Trophoblast cell (in vitro differentiated cells and primary cell): Measurements from ENCODE around the gene IGSF8.
"Not testable (repeated sequence)": the region's sequence is repeated elsewhere in the genome, so short reads cannot be mapped to it uniquely, and the experiment has no call there.

Experiments
- DNase-seq, 2 donors: peaks; one replicate each; pipeline ENCODE4 v3.0.0-alpha.2; 2016
- H2AFZ ChIP-seq: 2 replicates; pipeline ENCODE4 v1.6.1; 2013; ENCODE audit warnings: low read length, moderate library complexity, mild to moderate bottlenecking; ENCODE audit not compliant: insufficient read depth, poor library complexity
- H2AK5ac ChIP-seq: 2 replicates; pipeline ENCODE4 v1.6.1; 2013; ENCODE audit warnings: mild to moderate bottlenecking, low read length
- H2BK120ac ChIP-seq: 2 replicates; pipeline ENCODE4 v1.6.1; 2013; ENCODE audit warnings: low read length, mild to moderate bottlenecking, moderate library complexity; ENCODE audit not compliant: insufficient read depth, poor library complexity
- H2BK12ac ChIP-seq: 2 replicates; pipeline ENCODE4 v1.6.1; 2013; ENCODE audit warnings: mild to moderate bottlenecking, low read length, moderate library complexity
- H2BK5ac ChIP-seq: 2 replicates; pipeline ENCODE4 v1.6.1; 2013; ENCODE audit warnings: low read length, low read depth, moderate library complexity, mild to moderate bottlenecking; ENCODE audit not compliant: poor library complexity
- H3K14ac ChIP-seq: 2 replicates; pipeline ENCODE4 v1.6.1; 2013; ENCODE audit warnings: mild to moderate bottlenecking, low read length
- H3K18ac ChIP-seq: 2 replicates; pipeline ENCODE4 v1.6.1; 2013; ENCODE audit warnings: mild to moderate bottlenecking, low read length
- H3K23ac ChIP-seq: 2 replicates; pipeline ENCODE4 v1.6.1; 2013; ENCODE audit warnings: low read length
- H3K27ac ChIP-seq: 2 replicates; pipeline ENCODE4 v1.5.1; 2013; ENCODE audit warnings: low read depth, mild to moderate bottlenecking, inconsistent platforms, low read length, moderate library complexity
- H3K27me3 ChIP-seq: 2 replicates; pipeline ENCODE4 v1.6.1; 2013; ENCODE audit warnings: inconsistent platforms, mild to moderate bottlenecking, low read length, moderate library complexity; ENCODE audit not compliant: insufficient read depth
- H3K36me3 ChIP-seq, 2 experiments: 1 replicate in 1 of 2; 2 replicates in 1 of 2; pipeline ENCODE4 v1.6.1; 2013; ENCODE audit warnings: low read length in 2 of 2, mild to moderate bottlenecking in 2 of 2, moderate library complexity in 1 of 2; ENCODE audit not compliant: insufficient read depth in 2 of 2, control insufficient read depth in 1 of 2
- H3K4ac ChIP-seq: 2 replicates; pipeline ENCODE4 v1.6.1; 2013; ENCODE audit warnings: low read depth, mild to moderate bottlenecking, low read length, moderate library complexity
- H3K4me1 ChIP-seq, 2 experiments: 1 replicate in 1 of 2; 2 replicates in 1 of 2; pipeline ENCODE4 v1.6.1; 2013; ENCODE audit warnings: low read length in 2 of 2, mild to moderate bottlenecking in 2 of 2, moderate library complexity in 1 of 2; ENCODE audit not compliant: insufficient read depth in 2 of 2, control insufficient read depth in 1 of 2
- H3K4me2 ChIP-seq: 2 replicates; pipeline ENCODE4 v1.6.1; 2013; ENCODE audit warnings: inconsistent platforms, mild to moderate bottlenecking, low read length, moderate library complexity
- H3K4me3 ChIP-seq: 2 replicates; pipeline ENCODE4 v1.5.1; 2013; ENCODE audit warnings: mild to moderate bottlenecking, low read depth, low read length, inconsistent platforms
- H3K79me1 ChIP-seq: one replicate; pipeline ENCODE4 v1.6.1; 2013; ENCODE audit warnings: low read length
- H3K79me2 ChIP-seq: 2 replicates; pipeline ENCODE4 v1.6.1; 2013; ENCODE audit warnings: low read length, mild to moderate bottlenecking; ENCODE audit not compliant: control insufficient read depth, insufficient read depth, poor library complexity
- H3K9ac ChIP-seq: 2 replicates; pipeline ENCODE4 v1.6.1; 2013; ENCODE audit warnings: mild to moderate bottlenecking, low read length
- H3K9me3 ChIP-seq: 2 replicates; pipeline ENCODE4 v1.6.1; 2013; ENCODE audit warnings: low read depth, mild to moderate bottlenecking, control low read depth, inconsistent platforms, low read length; ENCODE audit not compliant: insufficient read depth
- H4K12ac ChIP-seq: 2 replicates; pipeline ENCODE4 v1.6.1; 2013; ENCODE audit warnings: low read depth, mild to moderate bottlenecking, low read length, moderate library complexity
- H4K8ac ChIP-seq: 2 replicates; pipeline ENCODE4 v1.6.1; 2013; ENCODE audit warnings: low read depth, mild to moderate bottlenecking, low read length, moderate library complexity
- H4K91ac ChIP-seq: one replicate; pipeline ENCODE4 v1.6.1; 2013; ENCODE audit warnings: low read depth, mild to moderate bottlenecking, low read length, moderate library complexity
- WGBS: extraction: QIAGEN DNeasy Blood & Tissue Kit; methylation state at CpG from one replicate; pipeline ENCODE4 v1.1.7; 2013; ENCODE audit warnings: missing lambda C conversion rate; ENCODE audit not compliant: insufficient read length, insufficient coverage; ENCODE audit errors: extremely low coverage; 5-methylcytosine and 5-hydroxymethylcytosine counted together

Gene IGSF8

DNA sequence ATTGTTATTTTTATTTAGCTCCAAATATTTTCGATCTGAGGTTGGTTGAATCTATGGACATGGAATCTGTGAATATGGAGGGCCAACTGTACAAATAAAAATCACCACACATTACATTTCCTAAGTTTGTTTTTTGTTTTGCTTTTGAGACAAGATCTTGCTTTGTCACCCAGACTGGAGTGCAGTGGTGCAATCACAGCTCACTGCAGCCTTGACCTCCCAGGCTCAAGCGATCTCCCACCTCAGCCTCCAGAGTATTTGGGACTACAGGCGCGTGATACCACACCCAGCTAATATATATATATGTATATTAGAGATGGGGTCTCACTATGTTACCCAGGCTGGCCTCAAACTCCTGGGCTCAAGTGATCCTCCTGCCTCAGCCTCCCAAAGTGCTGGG lies 27.9 kb upstream of the IGSF8 start:
- H2AK5ac ChIP-seq, H3K27me3 ChIP-seq, H4K12ac ChIP-seq, H3K27ac ChIP-seq, H3K4me2 ChIP-seq, H3K4ac ChIP-seq, H3K18ac ChIP-seq, H3K14ac ChIP-seq, H2BK12ac ChIP-seq, H2AFZ ChIP-seq, H3K4me3 ChIP-seq, H2BK5ac ChIP-seq, H3K79me1 ChIP-seq, H2BK120ac ChIP-seq, H3K36me3 ChIP-seq, H3K23ac ChIP-seq, H3K79me2 ChIP-seq, H3K9ac ChIP-seq, H4K8ac ChIP-seq, H3K9me3 ChIP-seq, H4K91ac ChIP-seq: not testable (repeated sequence)
- WGBS: no CpG with 5 or more reads among the region's 4 CpGs
- H3K4me1 ChIP-seq: peaks cover 5 to 10% of the 10 kb centered on the region in 2 experiments
- peak in 1 of 2 donors; percentile 37 for DNase-seq

DNA sequence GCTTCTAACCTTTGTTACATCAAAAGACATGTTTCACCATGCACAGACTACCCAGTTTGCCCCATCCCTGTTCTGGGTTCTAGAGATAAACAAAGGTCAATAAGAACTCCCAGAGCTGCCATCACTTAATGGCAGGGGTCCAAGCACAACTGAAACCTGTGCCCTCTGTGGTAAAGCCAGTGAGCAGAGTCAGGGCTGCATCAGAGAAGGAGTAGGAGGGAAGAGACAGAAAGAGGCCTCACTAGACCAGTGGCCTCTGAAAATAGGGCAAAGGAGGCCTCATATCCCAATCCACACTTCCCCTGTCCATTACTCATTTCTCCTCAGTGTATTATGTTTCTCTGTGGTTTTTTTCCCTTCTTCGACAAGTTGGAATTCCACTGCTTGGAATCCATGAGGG lies 27.3 kb upstream of the IGSF8 start:
- H3K9me3 ChIP-seq: no peaks in the 10 kb centered on the region
- H3K4me3 ChIP-seq: no peak overlapping the region
- no peak overlapping the region for H2BK120ac ChIP-seq
- no peaks in the 10 kb centered on the region for H3K79me1 ChIP-seq
- H2BK12ac ChIP-seq: no peak overlapping the region
- H3K4ac ChIP-seq: no peak overlapping the region
- H2BK5ac ChIP-seq: no peak overlapping the region
- no peak overlapping the region for H2AK5ac ChIP-seq
- no peak for DNase-seq
- H4K8ac ChIP-seq: no peak overlapping the region
- no peak overlapping the region for H3K23ac ChIP-seq
- H4K12ac ChIP-seq: no peak overlapping the region
- no peaks in the 10 kb centered on the region for H3K36me3 ChIP-seq
- no peak overlapping the region for H4K91ac ChIP-seq
- H3K14ac ChIP-seq: no peak overlapping the region
- no peak overlapping the region for H3K9ac ChIP-seq
- peaks cover 5 to 10% of the 10 kb centered on the region in 2 experiments for H3K4me1 ChIP-seq
- no peak overlapping the region for H3K18ac ChIP-seq
- H3K27ac ChIP-seq: no peak overlapping the region
- H3K27me3 ChIP-seq: no peaks in the 10 kb centered on the region
- no CpG with 5 or more reads among the region's 1 CpG for WGBS
- no peak overlapping the region for H3K4me2 ChIP-seq
- H3K79me2 ChIP-seq: no peaks in the 10 kb centered on the region
- no peak overlapping the region for H2AFZ ChIP-seq

DNA sequence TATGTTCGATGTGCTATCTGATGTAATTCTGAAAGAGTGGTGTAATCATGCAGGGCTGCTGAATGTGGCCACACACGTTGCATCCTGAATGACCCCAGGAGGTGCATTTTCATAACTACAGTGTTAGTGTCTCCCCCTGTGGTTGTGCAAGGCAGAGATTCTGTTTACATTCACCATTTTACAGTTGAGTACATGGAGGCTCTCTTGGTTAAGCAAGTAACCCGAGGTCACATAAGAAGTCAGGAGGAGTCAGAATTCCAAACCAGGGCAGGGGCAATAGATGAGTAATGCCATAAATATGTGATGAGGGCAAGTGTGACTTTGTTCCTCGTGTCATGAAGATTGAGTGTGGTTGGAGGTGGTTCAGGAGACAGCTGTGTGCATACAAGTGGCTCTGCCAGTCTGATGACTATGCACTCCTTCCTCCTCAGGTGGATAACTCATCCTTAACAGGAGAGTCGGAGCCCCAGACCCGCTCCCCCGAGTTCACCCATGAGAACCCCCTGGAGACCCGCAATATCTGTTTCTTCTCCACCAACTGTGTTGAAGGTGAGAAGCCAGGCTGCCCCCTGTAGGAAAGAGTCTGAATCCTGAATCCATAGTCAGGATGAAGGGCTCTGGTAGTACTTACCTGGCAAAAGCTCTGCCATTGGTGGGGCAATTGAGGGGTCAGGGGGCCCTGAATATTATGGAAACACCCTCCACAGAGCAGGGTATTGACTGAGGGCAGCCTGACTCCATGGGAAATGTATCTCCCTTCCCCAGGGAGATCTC lies 26.5 kb upstream of the IGSF8 start:
- H4K12ac ChIP-seq: no peak overlapping the region
- no peak overlapping the region for H3K4me2 ChIP-seq
- no peaks in the 10 kb centered on the region for H3K36me3 ChIP-seq
- H2BK12ac ChIP-seq: no peak overlapping the region
- no CpG with 5 or more reads among the region's 8 CpGs for WGBS
- peaks cover 5 to 10% of the 10 kb centered on the region in 2 experiments for H3K4me1 ChIP-seq
- H2AK5ac ChIP-seq: no peak overlapping the region
- no peak overlapping the region for H2BK5ac ChIP-seq
- H3K9ac ChIP-seq: no peak overlapping the region
- H3K9me3 ChIP-seq: no peaks in the 10 kb centered on the region
- H4K8ac ChIP-seq: no peak overlapping the region
- H3K79me1 ChIP-seq: no peaks in the 10 kb centered on the region
- H3K18ac ChIP-seq: no peak overlapping the region
- H3K4me3 ChIP-seq: no peak overlapping the region
- no peak overlapping the region for H2AFZ ChIP-seq
- peak; percentile 86 to 95 for DNase-seq
- no peak overlapping the region for H4K91ac ChIP-seq
- no peak overlapping the region for H3K23ac ChIP-seq
- H3K14ac ChIP-seq: no peak overlapping the region
- no peaks in the 10 kb centered on the region for H3K27me3 ChIP-seq
- no peaks in the 10 kb centered on the region for H3K79me2 ChIP-seq
- H3K4ac ChIP-seq: no peak overlapping the region
- no peak overlapping the region for H3K27ac ChIP-seq
- no peak overlapping the region for H2BK120ac ChIP-seq

DNA sequence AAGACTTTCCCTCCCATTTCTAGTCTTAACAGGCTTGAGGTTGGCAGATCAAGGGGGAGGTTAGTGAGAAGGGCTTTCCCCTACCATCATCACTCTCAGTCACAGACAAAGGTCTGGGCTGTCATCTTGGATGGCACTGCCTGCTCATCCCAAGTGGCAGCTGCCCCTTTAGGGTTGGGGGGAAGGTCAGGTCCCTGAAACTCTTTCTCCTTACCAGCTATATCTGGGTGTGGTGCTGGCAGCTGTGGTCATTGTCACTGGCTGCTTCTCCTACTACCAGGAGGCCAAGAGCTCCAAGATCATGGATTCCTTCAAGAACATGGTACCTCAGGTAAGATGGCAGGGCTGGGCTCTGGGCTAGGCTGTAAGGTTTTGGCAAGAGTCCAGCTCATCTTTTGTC lies 25.3 kb upstream of the IGSF8 start:
- H3K36me3 ChIP-seq: no peaks in the 10 kb centered on the region
- H3K4ac ChIP-seq: no peak overlapping the region
- no peak overlapping the region for H4K91ac ChIP-seq
- no peak overlapping the region for H3K9ac ChIP-seq
- H2AK5ac ChIP-seq: no peak overlapping the region
- no peaks in the 10 kb centered on the region for H3K27me3 ChIP-seq
- H2BK5ac ChIP-seq: no peak overlapping the region
- no peak overlapping the region for H3K18ac ChIP-seq
- no peak overlapping the region for H2AFZ ChIP-seq
- H3K4me3 ChIP-seq: no peak overlapping the region
- H2BK120ac ChIP-seq: no peak overlapping the region
- no peak overlapping the region for H3K4me2 ChIP-seq
- H3K79me2 ChIP-seq: no peaks in the 10 kb centered on the region
- no peak overlapping the region for H3K23ac ChIP-seq
- no peaks in the 10 kb centered on the region for H3K79me1 ChIP-seq
- H2BK12ac ChIP-seq: no peak overlapping the region
- no peaks in the 10 kb centered on the region for H3K9me3 ChIP-seq
- no peak for DNase-seq
- H3K4me1 ChIP-seq: peaks cover 5 to 10% of the 10 kb centered on the region in 2 experiments
- H4K12ac ChIP-seq: no peak overlapping the region
- H3K14ac ChIP-seq: no peak overlapping the region
- no peak overlapping the region for H4K8ac ChIP-seq
- no peak overlapping the region for H3K27ac ChIP-seq
